ENCODE results near the gene INTS14. TPM values are rescaled to one million over a fixed set of nuclear protein-coding genes. Genes with fewer than 3 reads are reported as not detected.

INTS14 gene
- total RNA-seq, 2 experiments from 2014 or later, result 20.6 to 25.1 TPM

- intact Hi-C loops (cut with DNase I, micrococcal nuclease), result no loop called here
- no peaks in the 10 kb centered on the region for H3K36me3 Mint-ChIP-seq (ENCODE audit: low read depth)
- Histone ChIP-seq H3K27me3 (ENCODE audit: control insufficient read depth in 1 of 2, insufficient read depth in 2 of 2, low read length in 2 of 2) (no peaks in the 10 kb centered on the region), H3K27ac (ENCODE audit: low read depth in 1 of 2, low read length in 2 of 2) (no peak overlapping the region), H3K36me3 (ENCODE audit: insufficient read depth, low read length) (peaks cover 2% of the 10 kb centered on the region), H3K4me3 (ENCODE audit: low read length) (no peak overlapping the region), H3K9me3 (ENCODE audit: control insufficient read depth in 1 of 2, insufficient read depth in 1 of 2, low read length in 2 of 2) (no peaks in the 10 kb centered on the region), H3K4me1 (ENCODE audit: insufficient read depth, low read length) (peaks cover 5% of the 10 kb centered on the region)
- H3K4me3 Mint-ChIP-seq, result no peak overlapping the region
- ATAC-seq (ENCODE audit: poor library complexity), result no peak
- peaks cover 5% of the 10 kb centered on the region for H3K4me1 Mint-ChIP-seq (ENCODE audit: low read depth)
- CTCF ChIA-PET, result no interaction called here
- no peaks in the 10 kb centered on the region for H3K9me3 Mint-ChIP-seq
- POLR2A ChIA-PET, result no interaction called here
- no peaks in the 10 kb centered on the region for H3K27me3 Mint-ChIP-seq
- H3K27ac Mint-ChIP-seq, result no peak overlapping the region
- DNase-seq, result no peak
- TF ChIP-seq CTCF (IDR thresholded peaks at IDR 0.05), result no peak
Observed at GRCh38 chr15:65646486-65646885, 35.6 kb upstream of the INTS14 start.

- Mint-ChIP-seq H3K4me1 (ENCODE audit: low read depth) (peaks cover 4% of the 10 kb centered on the region), H3K4me3 (no peak overlapping the region), H3K36me3 (ENCODE audit: low read depth) (no peaks in the 10 kb centered on the region), H3K9me3 (no peaks in the 10 kb centered on the region), H3K27me3 (no peaks in the 10 kb centered on the region), H3K27ac (no peak overlapping the region)
- H3K4me3 ChIP-seq (ENCODE audit: low read length), result no peak overlapping the region
- H3K4me1 ChIP-seq (ENCODE audit: insufficient read depth, low read length), result no peaks in the 10 kb centered on the region
- no peaks in the 10 kb centered on the region for H3K27me3 ChIP-seq (ENCODE audit: control insufficient read depth in 1 of 2, insufficient read depth in 2 of 2, low read length in 2 of 2)
- POLR2A ChIA-PET, result interaction anchor here (1.2 kb wide), 1 partner anchor 34 kb away, joined by 3 read pairs; no protein-coding TSS in a partner anchor
- no peak overlapping the region for H3K27ac ChIP-seq (ENCODE audit: low read depth in 1 of 2, low read length in 2 of 2)
- no peaks in the 10 kb centered on the region for H3K9me3 ChIP-seq (ENCODE audit: control insufficient read depth in 1 of 2, insufficient read depth in 1 of 2, low read length in 2 of 2)
- H3K36me3 ChIP-seq (ENCODE audit: insufficient read depth, low read length), result no peaks in the 10 kb centered on the region
- ATAC-seq (ENCODE audit: poor library complexity) (no peak), DNase-seq (no peak)
- CTCF ChIA-PET, result no interaction called here
- intact Hi-C loops (cut with DNase I, micrococcal nuclease), result no loop called here
- no peak for TF ChIP-seq CTCF (IDR thresholded peaks at IDR 0.05)
Observed at GRCh38 chr15:65645392-65645791, 34.5 kb upstream of the INTS14 start.

- no peaks in the 10 kb centered on the region for H3K4me1 ChIP-seq (ENCODE audit: insufficient read depth, low read length)
- no peak overlapping the region for H3K4me3 ChIP-seq (ENCODE audit: low read length)
- Mint-ChIP-seq H3K4me3 (no peak overlapping the region), H3K27me3 (no peaks in the 10 kb centered on the region), H3K27ac (no peak overlapping the region), H3K9me3 (no peaks in the 10 kb centered on the region), H3K4me1 (ENCODE audit: low read depth) (no peaks in the 10 kb centered on the region), H3K36me3 (ENCODE audit: low read depth) (no peaks in the 10 kb centered on the region)
- DNase-seq (no peak), ATAC-seq (ENCODE audit: poor library complexity) (no peak)
- no peak overlapping the region for H3K27ac ChIP-seq (ENCODE audit: low read depth in 1 of 2, low read length in 2 of 2)
- no peaks in the 10 kb centered on the region for H3K36me3 ChIP-seq (ENCODE audit: insufficient read depth, low read length)
- no peaks in the 10 kb centered on the region for H3K27me3 ChIP-seq (ENCODE audit: control insufficient read depth in 1 of 2, insufficient read depth in 2 of 2, low read length in 2 of 2)
- POLR2A ChIA-PET, result interaction anchor here (1.2 kb wide), 1 partner anchor 33 kb away, joined by 3 read pairs; no protein-coding TSS in a partner anchor
- CTCF ChIA-PET, result no interaction called here
- H3K9me3 ChIP-seq (ENCODE audit: control insufficient read depth in 1 of 2, insufficient read depth in 1 of 2, low read length in 2 of 2), result no peaks in the 10 kb centered on the region
- intact Hi-C loops (cut with DNase I, micrococcal nuclease), result no loop called here
- TF ChIP-seq CTCF (IDR thresholded peaks at IDR 0.05), result no peak
Observed at GRCh38 chr15:65644282-65644681, 33.4 kb upstream of the INTS14 start.
